IMR-90 (cell line): Measurements from ENCODE around the gene COL25A1. TPM values are rescaled to one million over a fixed set of nuclear protein-coding genes. Genes with fewer than 3 reads are reported as not detected.

Experiments
- ATAC-seq: fragments of 200-7000 bp; cut with Tn5 transposase; 2 replicates; pipeline ENCODE4 v1.9.1; 2020; ENCODE audit warnings: low read depth, mild to moderate bottlenecking, moderate library complexity
- BruUV-seq: library from RNA; stranded (reverse); fragments of 400-500 nt; replicated peaks from 2 replicates; lab custom pipeline; 2021; lab: Mats Ljungman, UMichigan
- CTCF ChIA-PET: fragments of 300-600 bp; formaldehyde crosslinking; extraction: SDS; loops from one replicate; lab custom pipeline; 2021; ENCODE audit warnings: antibody characterized with exemption; lab: Yijun Ruan, JAX
- POLR2A ChIA-PET: fragments of 300-600 bp; sonication (Branson Sonifier 250); formaldehyde crosslinking; loops from one replicate; lab custom pipeline; 2022; ENCODE audit warnings: antibody characterized with exemption; ENCODE audit not compliant: unreplicated experiment; lab: Charles Lee
- DNase-seq: peaks from one replicate; pipeline ENCODE4 v3.0.0; 2013
- H2AFZ ChIP-seq: replicated peaks from 2 replicates; pipeline ENCODE3; 2013; ENCODE audit warnings: low read length, mild to moderate bottlenecking; ENCODE audit not compliant: poor library complexity
- H2AK5ac ChIP-seq: 2 replicates; pipeline ENCODE4 v1.6.1; 2013; ENCODE audit warnings: low read depth, low read length, inconsistent platforms
- H2AK9ac ChIP-seq: replicated peaks from 2 replicates; pipeline ENCODE3; 2013; ENCODE audit warnings: mild to moderate bottlenecking, low read depth, low read length, moderate library complexity; ENCODE audit not compliant: poor library complexity
- H2BK120ac ChIP-seq: 2 replicates; pipeline ENCODE4 v1.6.1; 2013; ENCODE audit warnings: low read depth, low read length, inconsistent platforms
- H2BK15ac ChIP-seq: 3 replicates; pipeline ENCODE4 v1.6.1; 2013; ENCODE audit warnings: low read depth, low read length, inconsistent platforms
- H2BK20ac ChIP-seq: 2 replicates; pipeline ENCODE4 v1.6.1; 2013; ENCODE audit warnings: low read depth, mild to moderate bottlenecking, inconsistent platforms, low read length, moderate library complexity
- H2BK5ac ChIP-seq: 2 replicates; pipeline ENCODE4 v1.6.1; 2013; ENCODE audit warnings: mild to moderate bottlenecking, low read depth, low read length, inconsistent platforms; ENCODE audit not compliant: poor library complexity, severe bottlenecking
- H3K14ac ChIP-seq: replicated peaks from 2 replicates; pipeline ENCODE4 v1.6.1; 2013; ENCODE audit warnings: low read depth, low read length, inconsistent platforms
- H3K18ac ChIP-seq: 2 replicates; pipeline ENCODE4 v1.6.1; 2013; ENCODE audit warnings: low read depth, low read length, control low read depth
- H3K23ac ChIP-seq: 2 replicates; pipeline ENCODE4 v1.6.1; 2013; ENCODE audit warnings: low read depth, low read length, inconsistent platforms
- H3K27ac ChIP-seq: 2 replicates; pipeline ENCODE4 v1.5.1; 2013; ENCODE audit warnings: mild to moderate bottlenecking, control low read depth, low read length; ENCODE audit not compliant: insufficient read depth
- H3K27me3 ChIP-seq: 2 replicates; pipeline ENCODE4 v1.6.1; 2013; ENCODE audit warnings: low read length; ENCODE audit not compliant: control insufficient read depth, insufficient read depth
- H3K36me3 ChIP-seq: 2 replicates; pipeline ENCODE4 v1.6.1; 2013; ENCODE audit warnings: low read length, mixed read lengths; ENCODE audit not compliant: control insufficient read depth, insufficient read depth
- H3K4ac ChIP-seq: 2 replicates; pipeline ENCODE4 v1.6.1; 2013; ENCODE audit warnings: low read depth, low read length, inconsistent platforms
- H3K4me1 ChIP-seq: 2 replicates; pipeline ENCODE4 v1.6.1; 2013; ENCODE audit warnings: low read length, mixed read lengths; ENCODE audit not compliant: control insufficient read depth, insufficient read depth
- H3K4me2 ChIP-seq: 2 replicates; pipeline ENCODE4 v1.6.1; 2013; ENCODE audit warnings: low read depth, mild to moderate bottlenecking, control low read depth, low read length, moderate library complexity
- H3K4me3 ChIP-seq: 2 replicates; pipeline ENCODE4 v1.5.1; 2013; ENCODE audit warnings: low read depth, mild to moderate bottlenecking, control low read depth, low read length, moderate library complexity; ENCODE audit not compliant: insufficient read depth
- H3K56ac ChIP-seq: 2 replicates; pipeline ENCODE4 v1.6.1; 2013; ENCODE audit warnings: low read length, inconsistent platforms; ENCODE audit not compliant: insufficient read depth; ENCODE audit errors: extremely low read depth
- H3K79me1 ChIP-seq, 2 experiments: 2 replicates each; pipeline ENCODE4 v1.6.1; 2013; ENCODE audit warnings: low read length in 2 of 2, inconsistent platforms in 1 of 2, low read depth in 1 of 2
- H3K9ac ChIP-seq: 2 replicates; pipeline ENCODE4 v1.6.1; 2013; ENCODE audit warnings: low read depth, low read length, control low read depth
- H3K9me1 ChIP-seq: 2 replicates; pipeline ENCODE4 v1.6.1; 2013; ENCODE audit warnings: low read length, inconsistent platforms; ENCODE audit not compliant: insufficient read depth
- H3K9me3 ChIP-seq: 2 replicates; pipeline ENCODE4 v1.6.1; 2013; ENCODE audit warnings: low read length; ENCODE audit not compliant: control insufficient read depth, insufficient read depth
- H4K20me1 ChIP-seq: 2 replicates; pipeline ENCODE4 v1.6.1; 2013; ENCODE audit warnings: low read length, inconsistent platforms; ENCODE audit not compliant: insufficient read depth
- H4K5ac ChIP-seq: 2 replicates; pipeline ENCODE4 v1.6.1; 2013; ENCODE audit warnings: mild to moderate bottlenecking, low read depth, low read length, control low read depth
- H4K8ac ChIP-seq, 2 experiments: 2 replicates each; pipeline ENCODE4 v1.6.1; 2013; ENCODE audit warnings: low read depth in 2 of 2, low read length in 2 of 2, control low read depth in 1 of 2, inconsistent platforms in 1 of 2
- H4K91ac ChIP-seq: 2 replicates; pipeline ENCODE4 v1.6.1; 2013; ENCODE audit warnings: low read depth, low read length, inconsistent platforms; ENCODE audit not compliant: insufficient read depth
- BHLHE40 ChIP-seq: fragments of 150-350 bp; IDR thresholded peaks from 2 replicates; pipeline ENCODE4 v1.6.1; 2016; ENCODE audit warnings: mild to moderate bottlenecking, low read depth, low read length
- FOS ChIP-seq: fragments of 150-350 bp; IDR thresholded peaks from 2 replicates; pipeline ENCODE4 v1.6.1; 2016; ENCODE audit warnings: low read depth, low read length
- MAFK ChIP-seq: IDR thresholded peaks from 2 replicates; pipeline ENCODE4 v1.6.1; 2012; ENCODE audit warnings: low read depth, low read length, improper control_type of control experiment
- MAZ ChIP-seq: IDR thresholded peaks from 2 replicates; pipeline ENCODE4 v1.6.1; 2012; ENCODE audit warnings: low read depth, mild to moderate bottlenecking, low read length, improper control_type of control experiment, moderate library complexity, borderline replicate concordance
- MXI1 ChIP-seq: IDR thresholded peaks from 2 replicates; pipeline ENCODE4 v1.6.1; 2012; ENCODE audit warnings: low read depth, mild to moderate bottlenecking, low read length, moderate library complexity, borderline replicate concordance
- NFE2L2 ChIP-seq: fragments of 150-350 bp; IDR thresholded peaks from 2 replicates; pipeline ENCODE4 v1.6.1; 2016; ENCODE audit warnings: low read depth, mild to moderate bottlenecking, low read length
- POLR2A ChIP-seq: IDR thresholded peaks from 2 replicates; pipeline ENCODE4 v1.6.1; 2012; ENCODE audit warnings: mild to moderate bottlenecking, low read depth, low read length
- RAD21 ChIP-seq: IDR thresholded peaks from 2 replicates; pipeline ENCODE4 v1.6.1; 2012; ENCODE audit warnings: low read length, improper control_type of control experiment
- RFX5 ChIP-seq: IDR thresholded peaks from 2 replicates; pipeline ENCODE4 v1.8.0; 2012; ENCODE audit warnings: low read depth, mild to moderate bottlenecking, low read length, moderate library complexity
- SMC3 ChIP-seq: fragments of 150-350 bp; IDR thresholded peaks from 2 replicates; pipeline ENCODE4 v1.6.1; 2016; ENCODE audit warnings: low read depth, mild to moderate bottlenecking, antibody characterized with exemption, low read length, moderate library complexity
- WGBS, 2 experiments: methylation state at CpG; one replicate each; pipeline versions ENCODE4 v1.1.5 to v1.1.7; 2013; ENCODE audit warnings: missing lambda C conversion rate in 2 of 2; ENCODE audit not compliant: insufficient read length in 1 of 2; ENCODE audit errors: extremely low coverage in 2 of 2; 5-methylcytosine and 5-hydroxymethylcytosine counted together
- dilution Hi-C: fragments of 300-500 bp; cut with HindIII; formaldehyde crosslinking; loops from one replicate; pipeline ENCODE4 v1.14.3; 2018; ENCODE audit warnings: low sequenced_read_pairs; ENCODE audit not compliant: unreplicated experiment
- in situ Hi-C: fragments of 300-500 bp; cut with MboI; formaldehyde crosslinking; loops from 3 replicates; pipeline ENCODE4 v1.14.3; 2019; ENCODE audit warnings: low sequenced_read_pairs, inconsistent platforms, mixed read lengths
- intact Hi-C: fragments of 100-400 bp; cut with micrococcal nuclease; formaldehyde crosslinking; loops from 2 replicates; pipeline ENCODE4 v1.10.0; 2022
- polyA plus RNA-seq, 3 experiments: library from polyadenylated mRNA; depleted of rRNA; stranded (reverse); fragments of >200 nt; gene quantifications; 2 replicates each; pipeline ENCODE4 v1.2.3, GENCODE V29; 2012; ENCODE audit warnings: low replicate concordance in 1 of 3
- total RNA-seq: library from RNA; depleted of rRNA; stranded (reverse); fragments of >200 nt; gene quantifications from 2 replicates; pipeline ENCODE4 v1.2.3, GENCODE V29; 2012
- TF ChIP-seq, protein P1 (sequence below): conservative IDR thresholded peaks from 2 replicates; pipeline ENCODE4 v1.5.1; 2012; ENCODE audit warnings: mild to moderate bottlenecking, low read depth, low read length, improper control_type of control experiment

The COL25A1 gene
- total and polyA plus RNA-seq, 2 of the 4 experiments (the other 2 are of a cell fraction): under 0.01 to 0.05 TPM

DNA sequence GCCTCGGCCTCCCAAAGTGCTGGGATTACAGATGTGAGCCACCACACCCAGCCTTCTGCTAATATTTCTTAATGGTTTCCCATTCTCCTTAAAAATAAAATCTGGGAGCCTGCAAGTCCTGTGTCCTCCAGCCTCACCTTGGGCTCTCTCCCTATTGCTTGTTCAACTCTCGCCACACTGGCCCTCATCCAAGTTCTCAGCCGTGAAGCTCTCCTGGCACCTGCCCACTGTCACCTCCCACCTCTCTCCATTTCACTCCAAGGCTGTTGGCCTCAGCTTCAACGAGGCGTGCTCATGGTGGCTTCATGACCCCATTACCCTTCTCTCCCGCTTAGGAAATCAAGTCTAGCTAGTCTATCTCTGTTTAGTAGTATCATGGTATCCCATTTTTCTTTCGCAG is 530.1 kb downstream of the COL25A1 start:
- H3K27me3 ChIP-seq: peaks cover 2% of the 10 kb centered on the region
- H2BK120ac ChIP-seq: no peak overlapping the region
- no peaks in the 10 kb centered on the region for H3K36me3 ChIP-seq
- H4K20me1 ChIP-seq: no peaks in the 10 kb centered on the region
- ChIA-PET CTCF (interaction anchor here (0.6 kb wide), 1 partner anchor 31 kb away, joined by 5 read pairs; no protein-coding TSS in a partner anchor), POLR2A (no interaction called here)
- H3K4ac ChIP-seq: no peak overlapping the region
- in situ Hi-C loops: no loop called here
- H2BK20ac ChIP-seq: no peak overlapping the region
- no peak overlapping the region for H4K5ac ChIP-seq
- no peak overlapping the region for H3K4me3 ChIP-seq
- H3K9me1 ChIP-seq: no peaks in the 10 kb centered on the region
- no peaks in the 10 kb centered on the region for H3K4me1 ChIP-seq
- no peak overlapping the region for H2BK5ac ChIP-seq
- dilution Hi-C loops: no loop called here
- intact Hi-C loops: no loop called here
- WGBS, 2 experiments: no CpG with 5 or more reads among the region's 7 CpGs
- TF ChIP-seq RFX5: no peak
- no peak for TF ChIP-seq BHLHE40
- TF ChIP-seq FOS: no peak
- TF ChIP-seq MXI1: no peak
- TF ChIP-seq, protein P1, sequence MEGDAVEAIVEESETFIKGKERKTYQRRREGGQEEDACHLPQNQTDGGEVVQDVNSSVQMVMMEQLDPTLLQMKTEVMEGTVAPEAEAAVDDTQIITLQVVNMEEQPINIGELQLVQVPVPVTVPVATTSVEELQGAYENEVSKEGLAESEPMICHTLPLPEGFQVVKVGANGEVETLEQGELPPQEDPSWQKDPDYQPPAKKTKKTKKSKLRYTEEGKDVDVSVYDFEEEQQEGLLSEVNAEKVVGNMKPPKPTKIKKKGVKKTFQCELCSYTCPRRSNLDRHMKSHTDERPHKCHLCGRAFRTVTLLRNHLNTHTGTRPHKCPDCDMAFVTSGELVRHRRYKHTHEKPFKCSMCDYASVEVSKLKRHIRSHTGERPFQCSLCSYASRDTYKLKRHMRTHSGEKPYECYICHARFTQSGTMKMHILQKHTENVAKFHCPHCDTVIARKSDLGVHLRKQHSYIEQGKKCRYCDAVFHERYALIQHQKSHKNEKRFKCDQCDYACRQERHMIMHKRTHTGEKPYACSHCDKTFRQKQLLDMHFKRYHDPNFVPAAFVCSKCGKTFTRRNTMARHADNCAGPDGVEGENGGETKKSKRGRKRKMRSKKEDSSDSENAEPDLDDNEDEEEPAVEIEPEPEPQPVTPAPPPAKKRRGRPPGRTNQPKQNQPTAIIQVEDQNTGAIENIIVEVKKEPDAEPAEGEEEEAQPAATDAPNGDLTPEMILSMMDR: no peak
- TF ChIP-seq POLR2A: no peak
- TF ChIP-seq SMC3: no peak
- TF ChIP-seq RAD21: no peak
- TF ChIP-seq NFE2L2: no peak
- TF ChIP-seq MAZ: no peak
- TF ChIP-seq MAFK: no peak
- H3K9ac ChIP-seq: no peak overlapping the region
- H3K4me2 ChIP-seq: no peak overlapping the region
- no peak overlapping the region for H3K23ac ChIP-seq
- no peak overlapping the region for H3K56ac ChIP-seq
- H4K8ac ChIP-seq: no peak overlapping the region
- H2AFZ ChIP-seq: no peak overlapping the region
- H3K79me1 ChIP-seq: no peaks in the 10 kb centered on the region
- no peak overlapping the region for H3K27ac ChIP-seq
- H2AK9ac ChIP-seq: no peak overlapping the region
- H3K18ac ChIP-seq: no peak overlapping the region
- no peak for DNase-seq
- BruUV-seq: no TSS peak
- ATAC-seq: no peak
- H3K14ac ChIP-seq: no peak overlapping the region
- no peak overlapping the region for H2AK5ac ChIP-seq
- no peaks in the 10 kb centered on the region for H3K9me3 ChIP-seq
- H2BK15ac ChIP-seq: no peak overlapping the region
- H4K91ac ChIP-seq: no peak overlapping the region
